Caco-2 (cell line): Measurements from ENCODE around the gene MED14. TPM values are rescaled to one million over a fixed set of nuclear protein-coding genes. Genes with fewer than 3 reads are reported as not detected.

Experiments
- BruUV-seq: library from RNA; stranded (reverse); fragments of 400-500 nt; replicated peaks from 2 replicates; lab custom pipeline; 2021; lab: Mats Ljungman, UMichigan
- CTCF ChIA-PET: fragments of 300-600 bp; sonication (Branson Sonifier 250); formaldehyde crosslinking; loops from one replicate; lab custom pipeline; 2022; ENCODE audit warnings: antibody characterized with exemption; lab: Charles Lee
- POLR2A ChIA-PET: fragments of 300-600 bp; sonication (Branson Sonifier 250); formaldehyde crosslinking; loops from one replicate; lab custom pipeline; 2022; ENCODE audit warnings: antibody characterized with exemption; lab: Charles Lee
- DNase-seq, 2 experiments: peaks; one replicate each; pipeline versions ENCODE4 v3.0.0 to v3.0.0-alpha.2; 2020 to 2022
- H3K27me3 ChIP-seq: replicated peaks from 2 replicates; pipeline ENCODE4 v1.6.0; 2011; ENCODE audit warnings: low read length; ENCODE audit not compliant: control insufficient read depth, insufficient read depth
- H3K36me3 ChIP-seq: 2 replicates; pipeline ENCODE4 v1.5.1; 2011; ENCODE audit warnings: low read length; ENCODE audit not compliant: control insufficient read depth, insufficient read depth
- H3K4me1 ChIP-seq: fragments of 250-450 bp; sonication (Bioruptor Pico); 2 replicates; pipeline ENCODE4 v1.5.1; 2020; ENCODE audit warnings: mild to moderate bottlenecking
- H3K4me3 ChIP-seq: 2 replicates; pipeline ENCODE4 v1.5.1; 2011; ENCODE audit warnings: low read depth, mild to moderate bottlenecking, control low read depth, low read length
- H3K9me3 ChIP-seq: fragments of 250-450 bp; sonication (Bioruptor Pico); 2 replicates; pipeline ENCODE4 v1.5.1; 2020; ENCODE audit warnings: mild to moderate bottlenecking, moderate library complexity
- H3K27ac Mint-ChIP-seq: one replicate; pipeline ENCODE4 v1.8.0; 2022; ENCODE audit warnings: mixed read lengths; ENCODE audit not compliant: unreplicated experiment
- H3K27me3 Mint-ChIP-seq: one replicate; pipeline ENCODE4 v1.8.0; 2022; ENCODE audit warnings: mixed read lengths; ENCODE audit not compliant: insufficient read depth, unreplicated experiment
- H3K36me3 Mint-ChIP-seq: one replicate; pipeline ENCODE4 v1.8.0; 2022; ENCODE audit warnings: mild to moderate bottlenecking, mixed read lengths; ENCODE audit not compliant: insufficient read depth, unreplicated experiment
- H3K4me1 Mint-ChIP-seq: one replicate; pipeline ENCODE4 v1.8.0; 2022; ENCODE audit warnings: low read depth, mixed read lengths; ENCODE audit not compliant: unreplicated experiment
- H3K4me3 Mint-ChIP-seq: one replicate; pipeline ENCODE4 v1.8.0; 2022; ENCODE audit warnings: mild to moderate bottlenecking, moderate library complexity, mixed read lengths; ENCODE audit not compliant: unreplicated experiment
- H3K9me3 Mint-ChIP-seq: one replicate; pipeline ENCODE4 v1.8.0; 2022; ENCODE audit warnings: mixed read lengths; ENCODE audit not compliant: unreplicated experiment
- intact Hi-C: fragments of 100-400 bp; cut with micrococcal nuclease; formaldehyde crosslinking; loops from one replicate; pipeline ENCODE4 v1.10.0; 2022; ENCODE audit not compliant: unreplicated experiment
- total RNA-seq: library from RNA; stranded (reverse); gene quantifications from 2 replicates; pipeline ENCODE4 v1.2.3, GENCODE V29; 2022
- TF ChIP-seq, protein P1 (sequence below), 2 experiments: fragments of 200-600 bp in 1 of 2; IDR thresholded peaks; 1 replicate in 1 of 2; 2 replicates in 1 of 2; pipeline versions ENCODE4 v1.5.1 to v1.8.0; 2011 to 2022; ENCODE audit warnings: antibody characterized with exemption in 1 of 2, control low read depth in 1 of 2, inconsistent platforms in 1 of 2, low read depth in 1 of 2, low read length in 1 of 2, mild to moderate bottlenecking in 1 of 2, moderate library complexity in 1 of 2; ENCODE audit not compliant: insufficient read depth in 1 of 2, severe bottlenecking in 1 of 2, unreplicated experiment in 1 of 2

MED14 gene
- total RNA-seq, 1 experiment from 2014 or later = 42.6 TPM

DNA sequence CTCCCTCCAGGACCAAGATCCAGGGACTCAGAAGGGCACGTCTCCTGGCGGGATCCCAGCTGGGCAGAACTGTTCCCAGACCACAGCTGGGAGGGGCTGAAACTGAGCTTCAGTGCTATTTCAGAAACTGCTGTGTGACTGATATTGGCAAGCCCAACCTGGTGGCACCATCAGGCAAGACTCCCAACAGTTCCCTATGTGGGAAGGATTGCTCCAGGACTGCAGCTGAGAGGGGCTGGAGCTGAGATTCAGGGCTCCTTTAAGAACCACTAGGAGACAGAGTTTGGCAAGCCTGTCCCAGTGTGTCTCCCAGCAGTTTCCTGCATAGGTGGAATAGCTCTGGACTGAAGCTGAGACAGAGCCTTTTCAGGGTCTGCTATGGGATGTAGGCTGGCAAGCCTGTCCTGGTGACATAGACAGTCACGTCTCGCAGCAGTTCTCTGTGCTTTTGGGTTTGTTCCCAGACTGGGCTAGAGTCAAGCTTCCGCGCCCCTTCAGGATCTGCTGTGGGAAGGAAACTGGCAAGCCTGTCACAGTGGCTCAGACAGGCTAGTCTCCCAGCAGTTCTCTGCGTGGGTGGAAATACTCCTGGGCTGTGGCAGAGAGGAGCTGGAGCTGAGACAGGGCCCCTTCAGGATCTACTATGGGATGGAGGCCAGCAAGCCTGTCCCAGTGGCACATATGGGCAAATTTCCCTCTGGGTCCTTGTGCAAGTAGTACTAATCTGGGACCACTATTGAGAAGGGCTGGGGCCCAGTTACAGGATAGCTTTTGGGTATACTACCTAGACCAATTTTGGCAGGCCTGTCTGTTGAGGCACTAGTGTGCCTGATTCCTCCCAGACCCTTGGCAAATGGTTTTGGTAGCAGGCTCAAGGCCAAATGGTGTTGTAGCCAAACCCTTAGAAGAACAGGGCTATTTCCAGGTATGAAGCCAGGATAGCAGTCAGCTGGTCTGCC is 20.2 kb upstream of the MED14 start:
- H3K27me3 Mint-ChIP-seq = no peaks in the 10 kb centered on the region
- Histone ChIP-seq H3K9me3 (no peaks in the 10 kb centered on the region), H3K4me3 (no peak overlapping the region), H3K4me1 (no peaks in the 10 kb centered on the region), H3K27me3 (no peaks in the 10 kb centered on the region), H3K36me3 (no peaks in the 10 kb centered on the region)
- POLR2A ChIA-PET = no interaction called here
- no peak for DNase-seq
- TF ChIP-seq, protein P1, sequence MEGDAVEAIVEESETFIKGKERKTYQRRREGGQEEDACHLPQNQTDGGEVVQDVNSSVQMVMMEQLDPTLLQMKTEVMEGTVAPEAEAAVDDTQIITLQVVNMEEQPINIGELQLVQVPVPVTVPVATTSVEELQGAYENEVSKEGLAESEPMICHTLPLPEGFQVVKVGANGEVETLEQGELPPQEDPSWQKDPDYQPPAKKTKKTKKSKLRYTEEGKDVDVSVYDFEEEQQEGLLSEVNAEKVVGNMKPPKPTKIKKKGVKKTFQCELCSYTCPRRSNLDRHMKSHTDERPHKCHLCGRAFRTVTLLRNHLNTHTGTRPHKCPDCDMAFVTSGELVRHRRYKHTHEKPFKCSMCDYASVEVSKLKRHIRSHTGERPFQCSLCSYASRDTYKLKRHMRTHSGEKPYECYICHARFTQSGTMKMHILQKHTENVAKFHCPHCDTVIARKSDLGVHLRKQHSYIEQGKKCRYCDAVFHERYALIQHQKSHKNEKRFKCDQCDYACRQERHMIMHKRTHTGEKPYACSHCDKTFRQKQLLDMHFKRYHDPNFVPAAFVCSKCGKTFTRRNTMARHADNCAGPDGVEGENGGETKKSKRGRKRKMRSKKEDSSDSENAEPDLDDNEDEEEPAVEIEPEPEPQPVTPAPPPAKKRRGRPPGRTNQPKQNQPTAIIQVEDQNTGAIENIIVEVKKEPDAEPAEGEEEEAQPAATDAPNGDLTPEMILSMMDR (IDR thresholded peaks at IDR 0.05; ENCODE audit: insufficient read depth in 1 of 2, low read depth in 1 of 2, low read length in 1 of 2, severe bottlenecking in 1 of 2, unreplicated experiment in 1 of 2) = no peak
- BruUV-seq = no TSS peak
- no peaks in the 10 kb centered on the region for H3K9me3 Mint-ChIP-seq
- H3K4me3 Mint-ChIP-seq = no peak overlapping the region
- H3K27ac Mint-ChIP-seq = no peak overlapping the region
- H3K36me3 Mint-ChIP-seq = no peaks in the 10 kb centered on the region
- H3K4me1 Mint-ChIP-seq = no peaks in the 10 kb centered on the region
- intact Hi-C loops = no loop called here
- CTCF ChIA-PET = no interaction called here

DNA sequence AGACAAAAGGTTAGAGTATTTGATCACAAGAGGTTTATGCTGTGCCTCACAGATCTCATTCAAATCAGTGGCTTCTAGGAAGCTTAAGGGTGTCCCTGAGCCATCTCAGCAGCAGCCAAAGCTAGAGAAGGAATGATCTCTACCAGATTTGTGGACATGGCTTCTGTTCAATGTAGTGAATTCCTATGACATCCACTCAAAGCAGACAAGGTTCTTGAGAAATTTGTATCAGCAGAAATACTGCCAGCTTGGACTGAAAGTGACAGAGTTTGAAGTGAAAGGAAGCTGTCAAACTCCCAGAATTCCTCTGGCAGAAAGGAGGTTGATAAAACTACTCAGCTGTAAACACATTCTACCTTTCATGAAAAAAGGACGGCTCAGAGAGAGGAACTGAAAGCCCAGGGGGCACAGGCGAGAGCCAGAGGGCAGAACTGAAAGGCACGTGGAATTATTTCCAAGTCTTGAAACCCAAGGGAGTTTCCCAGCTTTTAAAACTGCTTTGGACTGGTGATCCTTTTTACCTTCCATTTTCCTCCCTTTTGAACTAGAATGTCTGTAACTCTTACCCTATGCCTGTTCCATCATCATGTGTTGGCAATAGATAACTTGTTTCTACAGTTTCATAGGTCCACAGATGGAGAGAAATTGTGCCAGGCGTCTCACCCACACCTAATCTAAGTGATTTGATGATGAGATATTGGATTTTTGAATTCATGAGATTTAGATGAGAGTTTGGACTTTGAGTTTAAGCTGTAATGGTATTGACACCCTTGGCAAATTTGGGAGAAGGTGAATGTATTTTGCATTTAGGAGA is 14.5 kb upstream of the MED14 start:
- no peak for DNase-seq
- intact Hi-C loops = no loop called here
- no peak overlapping the region for H3K4me3 ChIP-seq
- no peaks in the 10 kb centered on the region for H3K9me3 ChIP-seq
- Mint-ChIP-seq H3K4me3 (no peak overlapping the region), H3K27ac (no peak overlapping the region), H3K4me1 (no peaks in the 10 kb centered on the region), H3K27me3 (no peaks in the 10 kb centered on the region), H3K36me3 (no peaks in the 10 kb centered on the region), H3K9me3 (no peaks in the 10 kb centered on the region)
- TF ChIP-seq, protein P1 (IDR thresholded peaks at IDR 0.05; ENCODE audit: insufficient read depth in 1 of 2, low read depth in 1 of 2, low read length in 1 of 2, severe bottlenecking in 1 of 2, unreplicated experiment in 1 of 2) = no peak
- H3K4me1 ChIP-seq = no peaks in the 10 kb centered on the region
- no TSS peak for BruUV-seq
- no peaks in the 10 kb centered on the region for H3K36me3 ChIP-seq
- H3K27me3 ChIP-seq = no peaks in the 10 kb centered on the region
- CTCF ChIA-PET = no interaction called here
- POLR2A ChIA-PET = no interaction called here

GRCh38 chrX:40748977-40749376 is 13.6 kb upstream of the MED14 start:
- TF ChIP-seq, protein P1 (IDR thresholded peaks at IDR 0.05; ENCODE audit: insufficient read depth in 1 of 2, low read depth in 1 of 2, low read length in 1 of 2, severe bottlenecking in 1 of 2, unreplicated experiment in 1 of 2) = no peak
- H3K36me3 ChIP-seq = no peaks in the 10 kb centered on the region
- ChIA-PET CTCF (no interaction called here), POLR2A (no interaction called here)
- no peaks in the 10 kb centered on the region for H3K4me1 ChIP-seq
- H3K4me1 Mint-ChIP-seq = no peaks in the 10 kb centered on the region
- no peak overlapping the region for H3K4me3 ChIP-seq
- no peaks in the 10 kb centered on the region for H3K27me3 Mint-ChIP-seq
- H3K9me3 ChIP-seq = no peaks in the 10 kb centered on the region
- no peak overlapping the region for H3K27ac Mint-ChIP-seq
- H3K9me3 Mint-ChIP-seq = no peaks in the 10 kb centered on the region
- no peaks in the 10 kb centered on the region for H3K36me3 Mint-ChIP-seq
- intact Hi-C loops = no loop called here
- H3K27me3 ChIP-seq = no peaks in the 10 kb centered on the region
- DNase-seq = no peak
- H3K4me3 Mint-ChIP-seq = no peak overlapping the region
- BruUV-seq = no TSS peak
